Pancreas (tissue), 10 donors: ENCODE results near the gene MYRF. TPM values are rescaled to one million over a fixed set of nuclear protein-coding genes. Genes with fewer than 3 reads are reported as not detected.

ENCODE experiments used
- ATAC-seq, 4 donors: fragments of 200-7000 bp; cut with Tn5 transposase; one replicate each; pipeline versions ENCODE4 v1.8.0 to v1.9.1; 2020; ENCODE audit warnings: mild to moderate bottlenecking in 4 of 4, moderate library complexity in 4 of 4
- DNase-seq, 6 donors: peaks; one replicate each; pipeline ENCODE4 v3.0.0-alpha.2; 2020
- FAIRE-seq: peaks from 2 replicates; lab custom pipeline; 2012; peaks lifted over from hg19 to GRCh38; lab: Jason Lieb, UNC
- H3K27ac ChIP-seq, 4 donors: fragments of 200-600 bp; sonication (generic); 1 replicate in 3 of 4; 2 replicates in 1 of 4; pipeline versions ENCODE4 v1.5.0 to v1.8.0; 2020
- H3K27me3 ChIP-seq, 4 donors: fragments of 200-600 bp; one replicate each; pipeline ENCODE4 v1.8.0; 2021
- H3K36me3 ChIP-seq, 3 donors: fragments of 200-600 bp; sonication (generic) in 1 of 3; one replicate each; pipeline versions ENCODE4 v1.5.0 to v1.8.0; 2020 to 2021
- H3K4me1 ChIP-seq, 3 donors: fragments of 200-600 bp; one replicate each; pipeline ENCODE4 v1.8.0; 2021
- H3K4me3 ChIP-seq, 4 donors: fragments of 200-600 bp; sonication (generic) in 2 of 4; one replicate each; pipeline versions ENCODE4 v1.5.0 to v1.8.0; 2020 to 2021
- H3K9me3 ChIP-seq, 4 donors: fragments of 200-600 bp; one replicate each; pipeline ENCODE4 v1.8.0; 2021
- WGBS, 2 donors: extraction: QIAGEN DNeasy Blood & Tissue Kit; methylation state at CpG; one replicate each; pipeline ENCODE4 v1.1.7; 2013; 5-methylcytosine and 5-hydroxymethylcytosine counted together
- intact Hi-C, 3 donors: fragments of 100-400 bp; cut with DNase I; formaldehyde crosslinking; loops; one replicate each; pipeline versions ENCODE4 v1.11.1 to v1.14.2; 2022
- polyA plus RNA-seq, 2 donors: library from polyadenylated mRNA; stranded (reverse); fragments of 200-250 nt; gene quantifications; one replicate each; pipeline ENCODE4 v1.2.3, GENCODE V29; 2013
- total RNA-seq, 6 donors: library from RNA; stranded (reverse); fragmentation: NEBNext Ultra II Directional in 4 of 6; extraction: Animal tissue kit (Norgen Biotek cat#: 25700) in 4 of 6; gene quantifications; one replicate each; pipeline versions ENCODE4 v1.2.1 to v1.2.4, GENCODE V29; 2021 to 2023
- TF ChIP-seq, protein P1 (sequence below), 4 donors: fragments of 200-600 bp; sonication (generic) in 3 of 4; IDR thresholded peaks; one replicate each; pipeline versions ENCODE4 v1.5.0 to v1.8.0; 2021; ENCODE audit warnings: antibody characterized with exemption in 4 of 4
- donor health status: healthy with polysubstance abuse.
- donor health status: DM: no; HTN: no; CAD: no; lungs with moderate emphysema.
- donor health status: DM: no; HTN: no; CAD: no.
- donor health status: control.
- donor health status: control.
- donor health status: Bipolar disorder and iron deficiency.
- donor health status: DM: yes; HTN: yes; CAD: no.
- donor health status: DM: no; HTN: no; CAD: no.
- donor health status: DM: no; HTN: no; CAD: no.
- donor health status: DM: yes; HTN: yes; CAD: no.

The MYRF gene
- total and polyA plus RNA-seq, 8 donors = 19.1 to 69.3 (median 30.2) TPM

DNA sequence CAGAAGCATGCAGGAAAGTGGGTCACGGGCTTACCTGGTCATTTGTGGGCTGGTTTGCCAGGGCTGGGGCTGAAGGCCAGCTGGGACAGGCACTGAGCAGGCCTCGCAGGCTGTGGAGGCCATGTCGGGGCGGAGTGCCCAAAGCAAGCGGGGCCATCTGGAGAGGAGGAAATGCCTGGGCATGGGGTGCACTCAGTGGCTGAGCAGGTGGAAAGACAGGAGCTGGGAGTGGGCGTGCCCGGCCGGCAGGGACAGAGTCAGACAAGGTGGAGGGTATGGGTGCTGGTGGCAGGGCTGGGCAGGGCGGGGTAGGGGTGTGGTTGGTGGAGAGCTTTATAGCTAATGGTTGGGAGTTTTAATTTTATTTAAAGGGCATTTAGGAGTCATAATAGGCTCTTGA lies 44.9 kb upstream of the MYRF start:
- intact Hi-C loops = no loop called here
- H3K27me3 ChIP-seq = no peaks in the 10 kb centered on the region
- TF ChIP-seq, protein P1, sequence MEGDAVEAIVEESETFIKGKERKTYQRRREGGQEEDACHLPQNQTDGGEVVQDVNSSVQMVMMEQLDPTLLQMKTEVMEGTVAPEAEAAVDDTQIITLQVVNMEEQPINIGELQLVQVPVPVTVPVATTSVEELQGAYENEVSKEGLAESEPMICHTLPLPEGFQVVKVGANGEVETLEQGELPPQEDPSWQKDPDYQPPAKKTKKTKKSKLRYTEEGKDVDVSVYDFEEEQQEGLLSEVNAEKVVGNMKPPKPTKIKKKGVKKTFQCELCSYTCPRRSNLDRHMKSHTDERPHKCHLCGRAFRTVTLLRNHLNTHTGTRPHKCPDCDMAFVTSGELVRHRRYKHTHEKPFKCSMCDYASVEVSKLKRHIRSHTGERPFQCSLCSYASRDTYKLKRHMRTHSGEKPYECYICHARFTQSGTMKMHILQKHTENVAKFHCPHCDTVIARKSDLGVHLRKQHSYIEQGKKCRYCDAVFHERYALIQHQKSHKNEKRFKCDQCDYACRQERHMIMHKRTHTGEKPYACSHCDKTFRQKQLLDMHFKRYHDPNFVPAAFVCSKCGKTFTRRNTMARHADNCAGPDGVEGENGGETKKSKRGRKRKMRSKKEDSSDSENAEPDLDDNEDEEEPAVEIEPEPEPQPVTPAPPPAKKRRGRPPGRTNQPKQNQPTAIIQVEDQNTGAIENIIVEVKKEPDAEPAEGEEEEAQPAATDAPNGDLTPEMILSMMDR (IDR thresholded peaks at IDR 0.05) = no peak
- H3K9me3 ChIP-seq = no peaks in the 10 kb centered on the region
- H3K4me3 ChIP-seq = no peak overlapping the region
- no peaks in the 10 kb centered on the region for H3K4me1 ChIP-seq
- FAIRE-seq (no peak), ATAC-seq (peak in 2 of 4 donors; percentile 12 to 19), DNase-seq (no peak)
- H3K36me3 ChIP-seq = no peaks in the 10 kb centered on the region
- 79 to 93% methylated on average over 9 of the region's 9 CpGs for WGBS, 2 donors
- no peak overlapping the region for H3K27ac ChIP-seq

DNA sequence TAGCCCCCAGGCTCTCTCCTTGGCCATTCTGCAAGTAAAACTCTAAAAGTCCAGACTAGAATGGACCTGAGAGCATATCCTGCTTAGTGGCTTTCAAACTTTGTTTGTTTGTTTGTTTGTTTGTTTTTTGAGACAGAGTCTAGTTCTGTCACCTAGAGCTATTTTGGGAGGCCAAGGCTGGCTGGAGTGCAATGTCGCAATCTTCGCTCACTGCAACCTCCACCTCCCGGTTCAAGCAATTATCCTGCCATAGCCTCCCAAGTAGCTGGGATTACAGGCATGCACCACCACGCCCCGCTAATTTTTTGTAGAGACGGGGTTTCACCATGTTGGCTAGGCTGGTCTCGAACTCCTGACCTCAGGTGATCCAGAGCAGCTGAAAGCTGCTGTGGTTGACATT lies 43.3 kb upstream of the MYRF start:
- 95 to 96% methylated on average over 7 of the region's 7 CpGs for WGBS, 2 donors
- ATAC-seq = no peak
- no peak for DNase-seq
- intact Hi-C loops = no loop called here
- TF ChIP-seq, protein P1 (IDR thresholded peaks at IDR 0.05) = no peak
- H3K36me3 ChIP-seq = no peaks in the 10 kb centered on the region
- no peaks in the 10 kb centered on the region for H3K27me3 ChIP-seq
- H3K9me3 ChIP-seq = no peaks in the 10 kb centered on the region
- H3K27ac ChIP-seq = no peak overlapping the region
- no peaks in the 10 kb centered on the region for H3K4me1 ChIP-seq
- H3K4me3 ChIP-seq = no peak overlapping the region
- no peak for FAIRE-seq

DNA sequence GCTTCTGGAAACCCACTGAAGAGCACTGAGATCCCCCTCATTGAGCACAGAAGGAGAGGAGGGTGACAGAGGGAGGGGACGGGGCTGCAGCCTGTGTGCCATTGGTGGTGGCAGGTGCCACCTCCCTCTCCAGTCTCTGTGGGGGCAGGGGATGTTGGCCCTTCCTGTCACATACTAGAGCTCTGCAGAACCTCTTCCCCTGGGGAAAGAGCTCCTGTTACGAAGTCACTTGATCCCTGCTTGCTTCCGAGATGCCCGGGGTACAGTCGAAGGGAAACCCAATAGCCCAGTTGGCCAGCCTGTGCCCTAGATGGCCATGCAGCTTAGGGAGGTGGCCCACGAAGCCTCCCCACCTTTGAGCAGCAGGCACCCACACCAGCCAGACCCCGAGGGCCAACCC lies 42.9 kb upstream of the MYRF start:
- H3K27me3 ChIP-seq = no peaks in the 10 kb centered on the region
- no peaks in the 10 kb centered on the region for H3K9me3 ChIP-seq
- H3K36me3 ChIP-seq = no peaks in the 10 kb centered on the region
- no peak overlapping the region for H3K4me3 ChIP-seq
- H3K27ac ChIP-seq = no peak overlapping the region
- 86 to 87% methylated on average over 7 of the region's 7 CpGs for WGBS, 2 donors
- FAIRE-seq (no peak), DNase-seq (no peak), ATAC-seq (no peak)
- intact Hi-C loops = no loop called here
- TF ChIP-seq, protein P1 (IDR thresholded peaks at IDR 0.05) = no peak
- no peaks in the 10 kb centered on the region for H3K4me1 ChIP-seq

DNA sequence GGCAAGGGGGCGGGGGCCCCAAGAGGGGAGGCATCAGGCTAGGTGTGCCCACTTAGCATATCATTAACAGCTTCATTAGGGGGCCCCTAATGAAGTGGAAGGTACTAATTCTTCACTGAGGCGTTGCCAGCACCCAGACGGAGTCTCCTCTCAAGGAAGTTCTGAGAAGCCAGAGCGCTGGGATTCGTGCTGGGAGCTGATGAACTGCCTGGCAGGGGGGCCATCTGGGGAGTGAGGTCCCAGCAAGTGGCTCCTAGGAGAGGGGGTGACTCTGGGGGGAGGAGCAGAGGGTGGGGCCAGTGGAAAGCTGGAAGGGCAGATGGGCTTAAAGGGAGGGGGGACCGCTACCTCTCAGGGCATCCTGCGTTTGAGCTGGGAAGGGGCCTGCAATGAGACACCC lies 42.4 kb upstream of the MYRF start:
- no peak for DNase-seq
- Histone ChIP-seq H3K27me3 (no peaks in the 10 kb centered on the region), H3K4me3 (no peak overlapping the region), H3K9me3 (no peaks in the 10 kb centered on the region), H3K36me3 (no peaks in the 10 kb centered on the region), H3K4me1 (no peaks in the 10 kb centered on the region), H3K27ac (no peak overlapping the region)
- ATAC-seq = no peak
- TF ChIP-seq, protein P1 (IDR thresholded peaks at IDR 0.05) = no peak
- 92 to 95% methylated on average over 7 of the region's 7 CpGs for WGBS, 2 donors
- intact Hi-C loops = no loop called here
- FAIRE-seq = no peak

DNA sequence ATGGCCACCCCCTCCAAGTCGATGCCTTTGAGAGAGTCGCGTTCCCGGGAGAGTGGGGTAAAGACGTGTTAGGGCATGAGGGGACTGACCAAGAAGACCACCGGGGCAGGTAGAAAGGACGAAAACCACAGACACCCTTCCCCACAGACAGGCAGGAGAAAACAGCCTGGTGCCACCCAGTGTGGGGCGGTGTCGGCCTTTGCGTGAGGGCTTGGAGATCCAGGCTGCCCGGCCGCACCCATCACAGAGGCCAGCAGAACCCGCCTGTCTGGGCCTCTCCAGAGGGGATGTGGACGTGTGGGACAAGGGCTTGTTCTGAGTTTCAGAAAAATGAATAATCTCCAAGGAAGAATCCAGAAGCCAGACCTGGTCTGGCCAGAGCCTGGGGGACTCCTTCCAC lies 41.4 kb upstream of the MYRF start:
- H3K4me3 ChIP-seq = no peak overlapping the region
- H3K9me3 ChIP-seq = no peaks in the 10 kb centered on the region
- H3K27me3 ChIP-seq = no peaks in the 10 kb centered on the region
- DNase-seq (no peak), ATAC-seq (no peak), FAIRE-seq (no peak)
- no peak overlapping the region for H3K27ac ChIP-seq
- WGBS, 2 donors = 91 to 93% methylated on average over 14 of the region's 14 CpGs
- TF ChIP-seq, protein P1 (IDR thresholded peaks at IDR 0.05) = no peak
- intact Hi-C loops = no loop called here
- H3K36me3 ChIP-seq = no peaks in the 10 kb centered on the region
- no peaks in the 10 kb centered on the region for H3K4me1 ChIP-seq
